H9 (cell line): ENCODE results near the gene RUNX1. TPM values are rescaled to one million over a fixed set of nuclear protein-coding genes. Genes with fewer than 3 reads are reported as not detected.

Source experiments
- DNase-seq: peaks from one replicate; pipeline ENCODE4 v3.0.0-alpha.2; 2017
- H2AFZ ChIP-seq: one replicate; pipeline ENCODE4 v1.6.1; 2013; ENCODE audit warnings: mild to moderate bottlenecking, low read length, control low read depth, moderate library complexity
- H2AK5ac ChIP-seq: 2 replicates; pipeline ENCODE4 v1.6.1; 2013; ENCODE audit warnings: low read length, control low read depth, mixed read lengths; ENCODE audit not compliant: insufficient read length
- H2BK120ac ChIP-seq: one replicate; pipeline ENCODE4 v1.6.1; 2013; ENCODE audit warnings: low read depth, mild to moderate bottlenecking, low read length, control low read depth, inconsistent platforms; ENCODE audit not compliant: poor library complexity, severe bottlenecking
- H2BK12ac ChIP-seq: 2 replicates; pipeline ENCODE4 v1.6.1; 2013; ENCODE audit warnings: low read length, control low read depth, mixed read lengths, low read depth; ENCODE audit not compliant: insufficient read length
- H2BK15ac ChIP-seq: 2 replicates; pipeline ENCODE4 v1.6.1; 2013; ENCODE audit warnings: low read depth, low read length, control low read depth
- H2BK20ac ChIP-seq: one replicate; pipeline ENCODE4 v1.6.1; 2013; ENCODE audit warnings: low read depth, mild to moderate bottlenecking, low read length, control low read depth, inconsistent platforms; ENCODE audit not compliant: poor library complexity, severe bottlenecking
- H2BK5ac ChIP-seq: 2 replicates; pipeline ENCODE4 v1.6.1; 2013; ENCODE audit warnings: low read length, control low read depth, mixed read lengths; ENCODE audit not compliant: insufficient read length
- H3K14ac ChIP-seq: 2 replicates; pipeline ENCODE4 v1.6.1; 2013; ENCODE audit warnings: low read length, control low read depth; ENCODE audit not compliant: insufficient read depth
- H3K18ac ChIP-seq: 2 replicates; pipeline ENCODE4 v1.6.1; 2013; ENCODE audit warnings: low read depth, mild to moderate bottlenecking, mixed read lengths, low read length, control low read depth; ENCODE audit not compliant: insufficient read length
- H3K23ac ChIP-seq: 2 replicates; pipeline ENCODE4 v1.6.1; 2013; ENCODE audit warnings: low read length, control low read depth, mixed read lengths, low read depth; ENCODE audit not compliant: insufficient read length
- H3K23me2 ChIP-seq: 2 replicates; pipeline ENCODE4 v1.6.1; 2013; ENCODE audit warnings: low read depth, mild to moderate bottlenecking, mixed read lengths, low read length, control low read depth; ENCODE audit not compliant: insufficient read length, poor library complexity, severe bottlenecking
- H3K27ac ChIP-seq: 2 replicates; pipeline ENCODE4 v1.5.1; 2013; ENCODE audit warnings: low read length, control low read depth, mixed read lengths, low read depth; ENCODE audit not compliant: insufficient read length
- H3K27me3 ChIP-seq: 2 replicates; pipeline ENCODE4 v1.6.1; 2013; ENCODE audit warnings: low read length, control low read depth, inconsistent platforms; ENCODE audit not compliant: insufficient read depth
- H3K4ac ChIP-seq: 2 replicates; pipeline ENCODE4 v1.6.1; 2013; ENCODE audit warnings: low read depth, mild to moderate bottlenecking, control low read depth, inconsistent platforms, low read length, moderate library complexity
- H3K4me1 ChIP-seq: 2 replicates; pipeline ENCODE4 v1.6.1; 2013; ENCODE audit warnings: low read length, control low read depth, inconsistent platforms; ENCODE audit not compliant: insufficient read depth
- H3K4me2 ChIP-seq: 2 replicates; pipeline ENCODE4 v1.6.1; 2013; ENCODE audit warnings: low read length, control low read depth, mixed read lengths; ENCODE audit not compliant: insufficient read length, insufficient read depth
- H3K56ac ChIP-seq: 2 replicates; pipeline ENCODE4 v1.6.1; 2013; ENCODE audit warnings: low read depth, mild to moderate bottlenecking, mixed read lengths, low read length, control low read depth; ENCODE audit not compliant: insufficient read length
- H3K79me1 ChIP-seq: 2 replicates; pipeline ENCODE4 v1.6.1; 2013; ENCODE audit warnings: low read depth, mild to moderate bottlenecking, moderate library complexity, low read length, control low read depth, inconsistent platforms; ENCODE audit not compliant: insufficient read depth, poor library complexity, severe bottlenecking
- H3K79me2 ChIP-seq: 2 replicates; pipeline ENCODE4 v1.6.1; 2013; ENCODE audit warnings: low read length, control low read depth, inconsistent platforms; ENCODE audit not compliant: insufficient read depth
- H3K9ac ChIP-seq: 2 replicates; pipeline ENCODE4 v1.6.1; 2013; ENCODE audit warnings: low read length, control low read depth, mixed read lengths; ENCODE audit not compliant: insufficient read length; ENCODE audit errors: extremely low read depth
- H3K9me3 ChIP-seq: one replicate; pipeline ENCODE4 v1.6.1; 2013; ENCODE audit warnings: low read depth, low read length, inconsistent platforms; ENCODE audit not compliant: control insufficient read depth
- H3T11ph ChIP-seq: one replicate; pipeline ENCODE4 v1.6.1; 2013; ENCODE audit warnings: mild to moderate bottlenecking, low read length, control low read depth, inconsistent platforms
- H4K20me1 ChIP-seq: one replicate; pipeline ENCODE4 v1.6.1; 2013; ENCODE audit not compliant: control insufficient read depth, insufficient read length, insufficient read depth
- H4K5ac ChIP-seq: 2 replicates; pipeline ENCODE4 v1.6.1; 2013; ENCODE audit warnings: low read depth, mild to moderate bottlenecking, mixed read lengths, low read length, control low read depth; ENCODE audit not compliant: insufficient read length
- H4K8ac ChIP-seq: replicated peaks from 2 replicates; pipeline ENCODE4 v1.6.1; 2013; ENCODE audit warnings: low read length, control low read depth, mixed read lengths, low read depth; ENCODE audit not compliant: insufficient read length
- H4K91ac ChIP-seq: 2 replicates; pipeline ENCODE4 v1.6.1; 2013; ENCODE audit warnings: low read depth, mild to moderate bottlenecking, moderate library complexity, mixed read lengths, low read length, control low read depth; ENCODE audit not compliant: insufficient read length
- H3K27ac Mint-ChIP-seq, 3 experiments: 2 replicates in 2 of 3; 3 replicates in 1 of 3; pipeline ENCODE4 v1.8.0; 2020 to 2021; ENCODE audit warnings: mixed read lengths in 3 of 3, mild to moderate bottlenecking in 1 of 3, moderate library complexity in 1 of 3
- H3K27me3 Mint-ChIP-seq: 2 replicates; pipeline ENCODE4 v1.8.0; 2021; ENCODE audit warnings: low read depth, mild to moderate bottlenecking, moderate library complexity, mixed read lengths
- H3K36me3 Mint-ChIP-seq, 3 experiments: 2 replicates in 2 of 3; 3 replicates in 1 of 3; pipeline ENCODE4 v1.8.0; 2020 to 2021; ENCODE audit warnings: low read depth in 3 of 3, mixed read lengths in 3 of 3; ENCODE audit not compliant: insufficient read depth in 1 of 3
- H3K4me1 Mint-ChIP-seq, 2 experiments: 2 replicates each; pipeline ENCODE4 v1.8.0; 2020; ENCODE audit warnings: mixed read lengths in 2 of 2
- H3K4me3 Mint-ChIP-seq, 2 experiments: 2 replicates in 1 of 2; 3 replicates in 1 of 2; pipeline ENCODE4 v1.8.0; 2020 to 2021; ENCODE audit warnings: mild to moderate bottlenecking in 2 of 2, mixed read lengths in 2 of 2, moderate library complexity in 1 of 2
- H3K9me3 Mint-ChIP-seq, 2 experiments: 2 replicates in 1 of 2; 3 replicates in 1 of 2; pipeline ENCODE4 v1.8.0; 2020; ENCODE audit warnings: mild to moderate bottlenecking in 2 of 2, mixed read lengths in 2 of 2, moderate library complexity in 1 of 2
- CTCF ChIP-seq: fragments of 200-600 bp; sonication (generic); conservative IDR thresholded peaks from 3 replicates; pipeline ENCODE4 v1.8.0; 2021; ENCODE audit warnings: antibody characterized with exemption, mild to moderate bottlenecking
- WGBS: extraction: QIAGEN DNeasy Blood & Tissue Kit; methylation state at CpG from one replicate; pipeline ENCODE4 v1.1.7; 2013; ENCODE audit warnings: missing lambda C conversion rate, low lambda C conversion rate, mixed read lengths; ENCODE audit not compliant: insufficient read length; ENCODE audit errors: extremely low coverage; 5-methylcytosine and 5-hydroxymethylcytosine counted together
- total RNA-seq: library from RNA; stranded (reverse); gene quantifications from 2 replicates; pipeline ENCODE4 v1.2.1, GENCODE V29; 2021

Gene RUNX1
- total RNA-seq, 1 experiment from 2014 or later: 0.72 TPM

DNA sequence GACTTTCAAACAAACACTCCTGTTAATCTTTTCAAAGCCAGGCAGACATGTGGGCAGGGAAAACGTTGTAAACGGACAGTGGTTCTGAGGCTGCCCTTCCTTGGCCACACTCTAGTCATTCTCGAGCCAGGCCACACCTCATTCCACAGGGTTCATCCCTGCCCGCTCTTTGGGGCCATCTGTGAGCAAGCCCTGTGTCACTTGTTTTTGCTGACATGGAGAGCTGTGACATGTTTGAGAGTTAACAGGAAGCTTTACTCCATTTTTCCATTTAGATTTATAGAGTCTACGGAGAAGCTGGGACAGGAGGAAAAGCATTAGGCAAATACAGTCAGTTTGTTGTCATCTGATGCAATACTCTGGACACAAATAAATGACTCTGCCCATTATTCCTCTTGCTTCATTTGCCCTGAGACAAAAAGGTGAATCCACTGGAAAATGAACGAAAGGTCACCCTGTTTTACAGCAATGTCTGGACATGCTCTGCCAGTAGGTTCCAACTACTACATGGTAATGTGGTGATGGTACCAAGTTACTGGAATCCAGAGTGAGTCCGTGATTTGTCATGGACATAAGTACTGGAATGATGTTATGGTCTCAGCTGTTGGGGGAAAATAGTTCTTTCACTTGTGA, 253.4 kb downstream of the RUNX1 start:
- WGBS: no CpG with 5 or more reads among the region's 7 CpGs
- no peaks in the 10 kb centered on the region for H4K20me1 ChIP-seq
- no peaks in the 10 kb centered on the region for H3K79me2 ChIP-seq

More for the DNA sequence above, 253.4 kb downstream of the RUNX1 start:
- Histone ChIP-seq H3K14ac (no peak overlapping the region), H2BK12ac (no peak overlapping the region), H3K27me3 (no peaks in the 10 kb centered on the region), H2BK120ac (no peak overlapping the region), H3K56ac (no peak overlapping the region), H2AK5ac (no peak overlapping the region), H3K23ac (no peak overlapping the region), H4K8ac (no peak overlapping the region), H3K9me3 (no peaks in the 10 kb centered on the region), H3K27ac (no peak overlapping the region), H3T11ph (no peak overlapping the region), H3K9ac (no peak overlapping the region), H3K79me1 (no peaks in the 10 kb centered on the region), H2BK15ac (no peak overlapping the region), H4K91ac (no peak overlapping the region), H3K4me1 (no peaks in the 10 kb centered on the region), H4K5ac (no peak overlapping the region), H2BK20ac (no peak overlapping the region), H3K18ac (no peak overlapping the region), H3K4me2 (no peak overlapping the region), H2BK5ac (no peak overlapping the region), H3K4ac (no peak overlapping the region), H3K23me2 (no peaks in the 10 kb centered on the region), H2AFZ (no peak overlapping the region)
- Mint-ChIP-seq H3K27ac (no peak overlapping the region), H3K9me3 (no peaks in the 10 kb centered on the region), H3K27me3 (peaks cover 9% of the 10 kb centered on the region), H3K36me3 (no peaks in the 10 kb centered on the region), H3K4me1 (peaks cover 15 to 25% of the 10 kb centered on the region in 2 experiments), H3K4me3 (no peak overlapping the region)
- TF ChIP-seq CTCF: no peak
- DNase-seq: no peak
